RCC 7860 (cell line): ENCODE measurements around the gene OR2M5.

Experiments
- DNase-seq: peaks from one replicate; pipeline ENCODE4 v3.0.0-alpha.2; 2015; ENCODE audit warnings: low spot score
- FAIRE-seq: peaks from 2 replicates; lab custom pipeline; 2012; peaks lifted over from hg19 to GRCh38; lab: Jason Lieb, UNC

Gene OR2M5

GRCh38 chr1:248144513-248145198, at the start of gene OR2M5:
TSS of gene OR2M5 (plus strand) at chr1:248145148. CDS start at chr1:248145148, 0 bp downstream.
- no peak for DNase-seq
- FAIRE-seq, result no peak

DNA sequence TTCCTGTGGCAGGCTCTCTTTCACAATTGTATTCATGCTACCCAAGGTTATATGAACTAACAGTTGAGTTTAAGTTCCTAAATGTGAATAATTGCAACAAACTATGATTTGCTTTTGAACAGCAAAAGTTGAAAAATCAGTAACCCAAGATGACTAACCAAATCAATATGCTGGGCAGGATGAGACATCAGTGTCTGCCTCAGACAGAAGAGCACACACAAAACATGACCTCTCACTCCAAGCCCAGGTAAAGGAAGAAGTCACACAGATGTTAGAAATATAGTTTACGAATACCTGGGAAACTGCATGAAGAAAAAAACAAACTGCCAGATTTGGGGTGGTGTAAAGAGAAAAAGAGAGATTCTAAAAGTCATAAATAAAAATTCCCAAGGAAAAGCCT, 46.4 kb upstream of the OR2M5 start:
- FAIRE-seq (no peak), DNase-seq (no peak)

DNA sequence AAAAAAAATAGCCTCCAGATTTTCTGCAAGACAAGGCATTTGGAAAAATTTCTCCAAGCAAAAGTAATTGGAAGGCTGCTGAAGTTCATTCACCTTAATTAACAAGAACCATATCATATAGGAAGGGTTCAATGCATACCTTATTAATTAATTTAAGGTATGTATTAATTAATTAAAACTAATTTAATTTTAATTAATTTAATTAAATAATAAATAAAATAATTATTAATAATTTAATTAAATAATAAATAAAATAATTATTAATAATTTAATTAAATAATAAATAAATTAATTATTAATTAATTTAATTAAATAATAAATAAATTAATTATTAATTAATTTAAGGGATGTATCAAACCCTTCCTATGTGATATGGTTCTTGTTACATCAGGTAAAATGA, 42.1 kb upstream of the OR2M5 start:
- FAIRE-seq, result peak; percentile 100
- no peak for DNase-seq

GRCh38 chr1:248111157-248111556, 33.8 kb upstream of the OR2M5 start:
- DNase-seq (no peak), FAIRE-seq (no peak)

DNA sequence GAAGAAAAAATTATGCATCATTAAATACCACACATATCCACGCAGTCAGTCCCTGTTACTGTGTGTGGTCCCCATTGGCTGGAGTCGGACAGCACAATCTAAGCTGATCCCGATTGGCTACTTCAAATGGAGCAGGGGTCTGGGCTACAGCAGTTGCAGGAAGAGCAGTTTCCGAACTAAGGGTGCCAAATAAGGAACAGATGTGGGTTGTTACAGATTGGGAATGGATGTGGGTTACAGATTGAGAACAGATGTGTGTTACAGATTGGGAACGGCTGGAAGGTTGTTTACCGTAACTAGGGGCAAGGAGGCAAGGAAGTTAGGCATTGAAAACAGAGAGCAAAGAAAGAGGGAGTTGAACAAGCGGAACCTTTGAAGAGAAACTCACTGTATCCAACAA, 30.1 kb upstream of the OR2M5 start:
- no peak for DNase-seq
- FAIRE-seq, result no peak

DNA sequence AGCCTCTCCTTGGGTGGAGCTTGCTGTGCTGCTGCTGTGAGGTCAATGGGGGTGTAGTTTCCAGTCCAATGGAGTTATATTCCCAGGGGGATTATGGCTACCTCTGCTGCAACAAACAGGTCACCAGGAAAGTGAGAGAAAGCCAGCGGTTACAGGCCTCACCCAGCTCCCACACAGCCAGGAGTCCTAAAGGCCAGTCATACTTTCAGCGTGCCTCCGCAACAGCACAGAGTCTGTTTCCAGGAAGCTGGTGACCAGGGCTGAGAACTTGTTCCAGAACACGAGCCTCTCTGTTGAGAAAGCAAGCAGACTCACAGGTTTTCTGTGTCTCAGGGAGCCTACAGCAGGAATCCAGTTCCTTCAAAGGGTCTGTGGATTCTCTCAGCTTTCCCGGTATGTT, 17.3 kb upstream of the OR2M5 start:
- DNase-seq (no peak), FAIRE-seq (no peak)

DNA sequence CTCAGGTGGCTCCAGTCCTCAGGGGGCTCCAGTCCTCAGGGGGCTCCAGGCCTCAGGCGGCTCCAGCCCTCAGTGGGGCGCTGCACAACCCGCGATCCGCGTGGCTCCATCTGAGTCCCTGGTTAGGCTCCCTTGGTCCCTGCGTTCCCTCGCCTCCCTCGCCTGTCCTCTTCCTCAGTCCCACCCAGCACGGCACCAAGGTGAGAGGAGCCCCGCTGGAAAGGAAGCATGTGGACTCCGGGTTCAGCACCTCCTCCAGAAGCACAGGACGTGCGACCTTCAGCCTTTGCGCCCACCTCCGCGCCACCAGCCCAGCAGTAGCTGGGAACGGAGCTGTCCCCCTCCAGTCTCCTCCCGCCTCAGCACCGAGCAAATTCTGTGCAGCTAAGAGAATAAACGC, 8.1 kb upstream of the OR2M5 start:
- no peak for DNase-seq
- no peak for FAIRE-seq

GRCh38 chr1:248140846-248141245, 4.1 kb upstream of the OR2M5 start:
- DNase-seq, result no peak
- FAIRE-seq, result no peak

GRCh38 chr1:248143311-248143710, 1.6 kb upstream of the OR2M5 start:
- no peak for FAIRE-seq
- DNase-seq, result no peak

DNA sequence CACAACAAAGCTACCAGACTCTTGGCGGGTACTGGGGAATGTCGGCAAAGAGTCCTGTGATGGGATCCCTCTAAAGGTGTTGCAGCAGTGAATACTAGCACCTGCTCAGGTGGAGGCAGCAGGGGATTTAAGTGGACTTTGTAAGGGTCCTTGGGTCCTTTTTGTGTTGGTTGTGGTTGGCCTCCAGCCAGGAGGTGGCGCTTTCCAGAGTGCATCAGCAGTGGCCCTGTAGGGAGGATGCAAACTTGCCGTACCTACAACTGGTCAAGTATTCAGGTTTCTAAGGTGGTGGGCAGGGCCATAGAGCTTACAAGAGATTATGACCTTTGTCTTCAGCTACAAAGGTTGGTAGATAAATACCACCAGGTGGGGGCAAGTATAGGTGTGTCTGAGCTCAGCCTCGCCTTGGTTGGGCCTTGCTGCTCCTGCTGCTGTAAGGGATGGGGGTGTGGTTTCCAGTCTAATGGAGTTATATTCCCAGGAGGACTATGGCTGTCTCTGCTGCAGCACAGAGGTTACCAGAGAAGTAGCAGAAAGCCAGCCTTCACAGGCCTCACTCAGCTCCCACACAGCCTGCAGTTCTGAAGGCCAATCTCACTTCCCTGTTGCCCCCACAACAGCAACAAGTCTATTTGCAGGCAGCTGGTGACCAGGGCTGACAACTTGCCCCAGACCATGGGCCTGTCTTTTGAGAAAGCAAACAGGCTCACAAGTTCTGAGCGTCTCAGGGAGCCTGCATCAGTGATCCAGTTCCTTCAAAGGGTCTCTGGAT, 7.3 kb downstream of the OR2M5 start:
- FAIRE-seq, result no peak
- no peak for DNase-seq

- FAIRE-seq (no peak), DNase-seq (no peak)
Observed at GRCh38 chr1:248155927-248156326, 11.0 kb downstream of the OR2M5 start.

DNA sequence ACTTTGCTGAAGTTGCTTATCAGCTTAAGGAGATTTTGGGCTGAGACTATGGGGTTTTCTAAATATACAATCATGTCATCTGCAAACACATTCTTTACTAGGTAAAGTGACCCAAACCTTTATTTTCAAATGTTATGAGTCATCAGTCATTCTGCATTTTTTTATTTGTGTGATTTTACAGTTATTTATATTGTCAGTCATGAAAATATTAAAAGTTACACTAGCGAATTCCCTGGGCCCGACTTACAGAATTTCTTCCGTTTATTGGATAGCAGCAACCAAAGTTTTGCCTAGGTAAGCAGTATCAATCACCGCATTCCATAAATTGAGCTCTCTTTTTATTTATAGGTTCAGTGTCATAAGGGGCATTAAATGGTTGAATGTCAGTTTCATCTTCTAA, 13.8 kb downstream of the OR2M5 start:
- DNase-seq, result no peak
- FAIRE-seq, result no peak

DNA sequence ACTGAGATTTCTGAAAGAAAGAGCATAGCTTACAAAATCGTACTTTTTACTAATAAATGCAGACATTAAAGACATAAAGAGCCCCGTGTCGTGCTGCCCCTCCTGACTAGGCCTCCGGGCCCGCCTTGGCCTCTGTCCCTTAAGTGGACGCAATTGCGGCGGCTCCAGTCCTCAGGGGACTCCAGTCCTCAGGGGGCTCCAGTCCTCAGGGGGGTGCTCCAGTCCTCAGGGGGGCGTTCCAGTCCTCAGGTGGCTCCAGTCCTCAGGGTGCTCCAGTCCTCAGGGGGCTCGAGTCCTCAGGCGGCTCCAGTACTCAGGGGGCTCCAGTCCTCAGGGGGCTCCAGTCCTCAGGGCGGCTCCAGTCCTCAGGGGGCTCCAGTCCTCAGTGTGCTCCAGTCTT, 19.1 kb downstream of the OR2M5 start:
- DNase-seq (no peak), FAIRE-seq (no peak)

DNA sequence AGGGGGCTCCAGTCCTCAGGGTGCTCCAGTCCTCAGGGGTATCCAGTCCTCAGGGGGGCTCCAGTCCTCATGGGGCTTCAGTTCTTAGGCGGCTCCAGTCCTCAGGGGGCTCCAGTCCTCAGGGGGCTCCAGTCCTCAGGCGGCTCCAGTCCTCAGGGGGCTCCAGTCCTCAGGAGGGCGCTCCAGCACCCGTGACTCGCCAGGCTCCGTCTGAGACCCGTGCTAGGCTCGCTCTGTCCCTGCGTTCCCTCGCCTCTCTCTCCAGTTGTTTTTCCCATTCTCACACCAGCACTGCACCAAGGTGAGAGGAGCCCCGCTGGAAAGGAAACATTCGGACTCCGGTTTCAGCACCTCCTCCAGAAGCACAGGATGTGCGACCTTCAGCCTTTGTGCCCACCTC, 20.2 kb downstream of the OR2M5 start:
- DNase-seq, result no peak

DNA sequence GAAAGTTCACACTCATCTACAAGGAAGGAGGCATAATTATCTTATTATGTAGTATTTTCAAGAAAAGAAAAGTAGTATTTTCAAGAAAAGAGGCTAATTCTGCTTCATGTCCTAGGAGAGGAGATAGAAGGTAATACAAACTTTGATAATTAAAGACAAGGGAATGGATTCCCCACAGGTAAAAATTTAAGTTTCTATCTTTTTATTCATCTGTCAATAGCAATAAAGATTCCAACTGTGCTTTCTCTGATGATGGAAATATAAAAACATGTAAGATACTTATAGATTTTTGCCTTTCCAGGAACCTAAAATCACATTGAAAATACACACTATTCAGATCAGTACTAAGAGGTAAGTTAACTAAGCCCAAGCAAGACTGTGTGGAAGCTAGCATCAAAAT, 29.6 kb downstream of the OR2M5 start, which contains the start of gene OR2M2:
OR2M2 (plus strand) TSS at position 301 of the 400 bp plus-strand sequence. CDS start 5,165 bp downstream, outside the sequence.
- no peak for DNase-seq
- no peak for FAIRE-seq

More for the DNA sequence above, 20.2 kb downstream of the OR2M5 start:
- no peak for FAIRE-seq

DNA sequence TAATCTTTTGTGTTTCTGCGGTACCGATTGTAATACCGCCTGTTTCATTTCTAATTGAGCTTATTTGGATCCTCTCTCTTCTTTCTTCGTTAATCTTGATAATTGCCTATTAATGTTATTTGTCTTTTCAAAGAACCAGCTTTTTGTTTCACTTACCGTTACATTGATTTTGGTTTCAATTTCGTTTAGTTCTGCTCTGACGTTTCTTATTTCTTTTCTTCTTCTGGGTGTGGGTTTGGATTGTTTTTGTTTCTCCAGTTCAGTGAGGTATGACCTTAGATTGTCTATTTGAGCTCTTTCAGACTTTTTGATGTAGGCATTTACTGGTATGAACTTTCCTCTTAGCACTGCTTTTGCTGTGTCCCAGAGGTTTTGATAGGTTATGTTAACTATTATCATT, 39.0 kb downstream of the OR2M5 start:
- DNase-seq, result no peak
- FAIRE-seq, result no peak

GRCh38 chr1:248187363-248187762, 42.4 kb downstream of the OR2M5 start:
- no peak for FAIRE-seq
- DNase-seq, result no peak

DNA sequence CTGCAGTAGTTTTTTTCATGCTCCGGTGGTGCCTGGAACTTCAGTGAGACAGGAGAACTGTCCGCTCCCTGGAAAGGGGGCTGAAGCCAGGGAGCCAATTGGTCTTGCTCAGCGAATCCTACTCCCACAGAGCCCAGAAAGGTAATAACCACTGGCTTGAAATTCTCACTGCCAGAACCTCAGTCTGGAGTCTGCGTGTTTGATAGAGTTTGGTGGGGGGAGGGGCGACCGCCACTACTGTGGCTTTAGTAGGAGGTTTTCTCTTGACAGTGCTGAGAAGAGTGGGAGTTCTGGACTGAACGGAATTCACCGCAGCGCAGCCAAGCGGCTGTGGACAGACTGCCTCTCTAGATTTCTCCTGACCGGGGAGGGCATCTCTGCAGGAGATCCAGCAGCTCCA, 44.1 kb downstream of the OR2M5 start:
- DNase-seq (no peak), FAIRE-seq (no peak)

GRCh38 chr1:248194117-248194516, 49.2 kb downstream of the OR2M5 start:
- FAIRE-seq (no peak), DNase-seq (no peak)
